Endothelial cell of umbilical vein (primary cell): Measurements from ENCODE around the gene CDK6. TPM values are rescaled to one million over a fixed set of nuclear protein-coding genes. Genes with fewer than 3 reads are reported as not detected.
A peak's percentile ranks its signal among the peaks of the same experiment; 100 is the strongest.

Experiments
- BruUV-seq: library from RNA; stranded (reverse); fragments of 400-500 nt; replicated peaks from 2 replicates; lab custom pipeline; 2021; lab: Mats Ljungman, UMichigan
- CTCF ChIA-PET: fragments of 300-600, 350-600 bp; sonication (Branson Sonifier 250); formaldehyde crosslinking; loops from one replicate; lab custom pipeline; 2021; ENCODE audit warnings: antibody characterized with exemption, inconsistent platforms; lab: Charles Lee
- POLR2A ChIA-PET: fragments of 300-600, 350-600 bp; sonication (Branson Sonifier 250); formaldehyde crosslinking; loops from one replicate; lab custom pipeline; 2021; ENCODE audit warnings: antibody characterized with exemption, inconsistent platforms; lab: Charles Lee
- DNase-seq: peaks from one replicate; pipeline ENCODE4 v3.0.0-alpha.2; 2011; ENCODE audit warnings: low read depth, low spot score
- FAIRE-seq: peaks from 2 replicates; lab custom pipeline; 2011; peaks lifted over from hg19 to GRCh38; lab: Jason Lieb, UNC
- H2AFZ ChIP-seq: 2 replicates; pipeline ENCODE4 v1.6.0; 2012; ENCODE audit warnings: low read depth, low read length, control low read depth, inconsistent platforms
- H3K27ac ChIP-seq: 2 replicates; pipeline ENCODE4 v1.5.1; 2011; ENCODE audit warnings: low read depth, mild to moderate bottlenecking, control low read depth, low read length, moderate library complexity; ENCODE audit not compliant: insufficient read depth
- H3K27me3 ChIP-seq, 2 experiments: 2 replicates each; pipeline versions ENCODE4 v1.6.0 to v1.6.1; 2011; ENCODE audit warnings: low read length in 2 of 2, mixed read lengths in 1 of 2; ENCODE audit not compliant: control insufficient read depth in 2 of 2, insufficient read depth in 2 of 2
- H3K36me3 ChIP-seq, 2 experiments: 2 replicates in 1 of 2; 3 replicates in 1 of 2; pipeline ENCODE4 v1.5.1; 2011; ENCODE audit warnings: low read length in 2 of 2, mild to moderate bottlenecking in 1 of 2, moderate library complexity in 1 of 2; ENCODE audit not compliant: control insufficient read depth in 2 of 2, insufficient read depth in 2 of 2; ENCODE audit errors: extremely low read depth in 1 of 2
- H3K4me1 ChIP-seq: 3 replicates; pipeline ENCODE4 v1.5.1; 2011; ENCODE audit warnings: mild to moderate bottlenecking, low read length; ENCODE audit not compliant: control insufficient read depth, insufficient read depth; ENCODE audit errors: extremely low read depth
- H3K4me2 ChIP-seq: 2 replicates; pipeline ENCODE4 v1.6.1; 2011; ENCODE audit warnings: low read length, control low read depth, mixed read lengths; ENCODE audit not compliant: insufficient read depth
- H3K4me3 ChIP-seq, 3 experiments: fragments of 200-600 bp in 1 of 3; sonication (generic), shearing (Covaris generic) in 1 of 3; replicated peaks in 1 of 3; 2 replicates each; pipeline ENCODE4 v1.5.1; 2011 to 2016; ENCODE audit warnings: control low read depth in 3 of 3, low read length in 3 of 3, mild to moderate bottlenecking in 2 of 3, inconsistent platforms in 1 of 3, low read depth in 1 of 3, moderate library complexity in 1 of 3; ENCODE audit not compliant: insufficient read depth in 1 of 3
- H3K79me2 ChIP-seq: 2 replicates; pipeline ENCODE4 v1.6.0; 2012; ENCODE audit warnings: low read length, inconsistent platforms; ENCODE audit not compliant: control insufficient read depth, insufficient read depth
- H3K9ac ChIP-seq: replicated peaks from 2 replicates; pipeline ENCODE3; 2011; ENCODE audit warnings: low read length, control low read depth; ENCODE audit not compliant: insufficient read depth; ENCODE audit errors: extremely low read depth
- H3K9me1 ChIP-seq: replicated peaks from 3 replicates; pipeline ENCODE4 v1.6.0; 2011; ENCODE audit warnings: mild to moderate bottlenecking, low read length; ENCODE audit not compliant: control insufficient read depth, insufficient read depth; ENCODE audit errors: extremely low read depth
- H3K9me3 ChIP-seq: replicated peaks from 2 replicates; pipeline ENCODE4 v1.5.1; 2012; ENCODE audit warnings: low read length, inconsistent platforms; ENCODE audit not compliant: control insufficient read depth, insufficient read depth
- H4K20me1 ChIP-seq: replicated peaks from 2 replicates; pipeline ENCODE3; 2011; ENCODE audit warnings: mild to moderate bottlenecking, low read length; ENCODE audit not compliant: control insufficient read depth, insufficient read depth; ENCODE audit errors: extremely low read depth
- CTCF ChIP-seq, 2 donors: IDR thresholded peaks; 1 replicate in 1 of 2; 2 replicates in 1 of 2; pipeline ENCODE4 v1.5.1; 2011; ENCODE audit warnings: low read length in 2 of 2, mild to moderate bottlenecking in 2 of 2, moderate library complexity in 2 of 2, control low read depth in 1 of 2, inconsistent platforms in 1 of 2, low read depth in 1 of 2; ENCODE audit not compliant: insufficient read depth in 1 of 2; ENCODE audit errors: extremely low read depth in 1 of 2
- EZH2 ChIP-seq: IDR thresholded peaks from 2 replicates; pipeline ENCODE4 v1.6.1; 2012; ENCODE audit warnings: borderline replicate concordance, low read depth, mild to moderate bottlenecking, moderate library complexity, low read length, inconsistent platforms; ENCODE audit not compliant: severe bottlenecking
- FOS ChIP-seq: IDR thresholded peaks from 2 replicates; pipeline ENCODE4 v1.6.1; 2011; ENCODE audit warnings: mild to moderate bottlenecking, low read length, moderate library complexity, borderline replicate concordance; ENCODE audit not compliant: insufficient read depth
- GATA2 ChIP-seq: IDR thresholded peaks from 2 replicates; pipeline ENCODE4 v1.7.0; 2011; ENCODE audit warnings: low read depth, mild to moderate bottlenecking, moderate library complexity, mixed read lengths, low read length; ENCODE audit not compliant: insufficient read length, insufficient read depth
- JUN ChIP-seq: IDR thresholded peaks from 2 replicates; pipeline ENCODE4 v1.6.1; 2011; ENCODE audit warnings: borderline replicate concordance, low read depth; ENCODE audit not compliant: insufficient read length, insufficient read depth
- MAX ChIP-seq: IDR thresholded peaks from 2 replicates; pipeline ENCODE4 v1.6.1; 2011; ENCODE audit not compliant: insufficient read depth, insufficient read length
- MYC ChIP-seq: IDR thresholded peaks from one replicate; pipeline ENCODE4 v1.6.1; 2011; ENCODE audit warnings: mild to moderate bottlenecking, low read depth, low read length
- POLR2AphosphoS5 ChIP-seq: IDR thresholded peaks from 2 replicates; pipeline ENCODE4 v1.6.1; 2012; ENCODE audit warnings: low read depth, mild to moderate bottlenecking, control low read depth, low read length, moderate library complexity; ENCODE audit not compliant: insufficient read depth
- dilution Hi-C: fragments of 300-500 bp; cut with MboI; formaldehyde crosslinking; loops from one replicate; pipeline ENCODE4 v1.15.0; 2019; ENCODE audit warnings: low sequenced_read_pairs; ENCODE audit not compliant: extremely low pct_ligation_motif_present
- intact Hi-C: fragments of 100-400 bp; cut with micrococcal nuclease; formaldehyde crosslinking; loops from one replicate; pipeline ENCODE4 v1.10.0; 2022
- polyA plus RNA-seq, 4 experiments: library from polyadenylated mRNA; depleted of rRNA in 3 of 4; stranded (reverse) in 3 of 4; unstranded in 1 of 4; fragments of >200 nt; gene quantifications; 2 replicates each; pipeline versions ENCODE4 v1.2.1 to v1.2.3, GENCODE V29; 2011 to 2012; ENCODE audit warnings: missing spikeins in 1 of 4
- total RNA-seq: library from RNA; stranded (reverse); gene quantifications from 2 replicates; pipeline ENCODE4 v1.2.3, GENCODE V29; 2021

Gene CDK6
- total and polyA plus RNA-seq, 2 donors (not counting 3 experiments of a cell fraction or from before 2014, with no cell fraction given) = 6.0 to 28.2 TPM

DNA sequence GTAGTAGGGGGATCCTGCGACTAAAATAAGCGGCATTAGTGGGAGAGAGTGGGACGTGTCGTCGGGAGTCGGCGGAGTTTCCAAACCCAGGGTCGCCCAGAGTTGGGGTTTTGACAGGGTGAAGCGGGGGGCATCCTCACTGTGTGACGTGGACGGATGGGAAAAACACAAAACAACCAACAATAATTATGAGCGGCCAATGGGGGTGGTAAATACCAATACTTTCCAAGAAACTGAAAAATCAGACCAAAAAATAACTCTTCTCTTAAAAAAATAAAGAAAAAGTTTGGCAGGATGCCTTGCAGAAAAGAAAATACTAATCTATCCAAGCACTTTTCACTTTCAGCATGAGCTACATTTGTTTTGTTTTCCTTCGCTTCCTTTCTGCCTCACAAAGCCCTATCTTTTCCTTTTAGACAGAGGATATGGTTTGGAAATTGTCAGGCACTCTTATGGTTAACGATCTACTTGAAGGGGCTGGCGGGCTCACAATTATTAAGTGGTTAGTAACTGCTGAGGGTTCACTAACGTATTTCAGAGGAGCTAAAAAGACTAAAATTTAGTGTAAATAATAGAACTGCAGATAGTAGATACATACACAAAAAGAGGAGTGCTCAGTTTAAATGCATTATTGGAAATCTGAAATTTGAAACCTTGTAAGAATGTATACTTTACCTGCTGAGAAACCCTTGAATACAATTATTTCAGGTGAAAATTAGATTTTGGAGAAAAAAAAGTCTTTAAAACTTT lies 802 bp upstream of the CDK6 start:
- Histone ChIP-seq H3K9me1 (no peaks in the 10 kb centered on the region), H3K9me3 (no peaks in the 10 kb centered on the region), H3K9ac (peak overlapping the region; percentile 85), H3K36me3 (no peaks in the 10 kb centered on the region), H2AFZ (peak overlapping the region; percentile 80), H3K4me3 (peak overlapping the region; percentile 68 to 90 (median 71)), H4K20me1 (no peaks in the 10 kb centered on the region), H3K27me3 (peaks cover 0 to 29% of the 10 kb centered on the region in 2 experiments), H3K79me2 (peaks cover 17% of the 10 kb centered on the region), H3K27ac (peak overlapping the region; percentile 64), H3K4me1 (peaks cover 19% of the 10 kb centered on the region), H3K4me2 (peak overlapping the region; percentile 98)
- dilution Hi-C loops = no loop called here
- intact Hi-C loops = loop anchor here (1.0 to 2.0 kb wide), 2 partner anchors 37 to 308 kb away; partner anchors contain the start of genes PEX1 and RBM48
- peak; percentile 58 for DNase-seq
- peak; percentile 59 for FAIRE-seq
- ChIA-PET POLR2A (interaction anchor here (0.6 to 0.7 kb wide), 4 partner anchors 128 to 322 kb away, joined by 4 to 9 read pairs (median 6); no protein-coding TSS in a partner anchor), CTCF (interaction anchor here (1.1 to 3.2 kb wide), 13 partner anchors 18 to 392 kb away, joined by 3 to 20 read pairs (median 4); no protein-coding TSS in a partner anchor)
- TF ChIP-seq MYC (no peak), GATA2 (no peak), JUN (no peak), FOS (no peak), POLR2AphosphoS5 (no peak), CTCF (IDR thresholded peaks at IDR 0.05; ENCODE audit: extremely low read depth in 1 of 2, insufficient read depth in 1 of 2, low read depth in 1 of 2, low read length in 2 of 2) (no peak), EZH2 (no peak), MAX (no peak)
- no TSS peak for BruUV-seq
